H1 (cell line): ENCODE measurements around the gene ANGPTL2. TPM values are rescaled to one million over a fixed set of nuclear protein-coding genes. Genes with fewer than 3 reads are reported as not detected.

ENCODE experiments used
- ATF3 ChIP-seq: IDR thresholded peaks from 2 replicates; pipeline ENCODE4 v1.6.1; 2011; ENCODE audit warnings: low read depth, mild to moderate bottlenecking, low read length; ENCODE audit not compliant: insufficient read depth
- NANOG ChIP-seq: IDR thresholded peaks from 2 replicates; pipeline ENCODE4 v1.6.1; 2011; ENCODE audit warnings: low read length, low read depth, mild to moderate bottlenecking, inconsistent platforms; ENCODE audit not compliant: insufficient read depth, poor library complexity, severe bottlenecking
- polyA plus RNA-seq, 7 experiments: library from polyadenylated mRNA; depleted of rRNA in 3 of 7; stranded (reverse) in 5 of 7; unstranded in 2 of 7; fragments of >200 nt in 5 of 7; fragments of 200-250 nt in 2 of 7; gene quantifications; 1 replicate in 5 of 7; 2 replicates in 1 of 7; 4 replicates in 1 of 7; pipeline versions ENCODE4 v1.2.1 to v1.2.3, GENCODE V29; 2011 to 2013; ENCODE audit warnings: missing spikeins in 2 of 7, mixed read lengths in 2 of 7
- total RNA-seq: library from RNA; stranded (reverse); fragmentation: NEBNext Ultra II Directional; extraction: Animal tissue kit (Norgen Biotek cat#: 25700); gene quantifications from 2 replicates; pipeline ENCODE4 v1.2.1, GENCODE V29; 2021

ANGPTL2 gene
- total and polyA plus RNA-seq, 2 of the 8 experiments (the other 6 are each of a cell fraction or from before 2014, with no cell fraction given): 9.0 to 10.6 TPM

GRCh38 chr9:127098916-127099553 is 23.4 kb downstream of the ANGPTL2 start (continued):
- TF ChIP-seq ATF3 (no peak), NANOG (no peak)
